PC-9 (cell line): Measurements from ENCODE around the gene HNRNPA1L2. TPM values are rescaled to one million over a fixed set of nuclear protein-coding genes. Genes with fewer than 3 reads are reported as not detected.

Experiments
- BruUV-seq: library from RNA; stranded (reverse); fragments of 400-500 nt; replicated peaks from 2 replicates; lab custom pipeline; 2021; lab: Mats Ljungman, UMichigan
- CTCF ChIA-PET: fragments of 300-600 bp; sonication (Branson Sonifier 250); formaldehyde crosslinking; loops from one replicate; lab custom pipeline; 2022; ENCODE audit warnings: antibody characterized with exemption; lab: Charles Lee
- POLR2A ChIA-PET: fragments of 300-600 bp; sonication (Branson Sonifier 250); formaldehyde crosslinking; loops from one replicate; lab custom pipeline; 2022; ENCODE audit warnings: antibody characterized with exemption; ENCODE audit not compliant: unreplicated experiment; lab: Charles Lee
- DNase-seq, 2 experiments: peaks; one replicate each; pipeline versions ENCODE4 v3.0.0 to v3.0.0-alpha.2; 2015 to 2022; ENCODE audit warnings: mixed read lengths in 1 of 2
- H2AFZ ChIP-seq: fragments of 200-600 bp; sonication (generic); 2 replicates; pipeline ENCODE4 v1.8.1; 2017; ENCODE audit warnings: antibody characterized with exemption
- H3F3A ChIP-seq: fragments of 200-600 bp; sonication (generic); 2 replicates; pipeline ENCODE4 v1.8.1; 2017; ENCODE audit warnings: antibody characterized with exemption, mild to moderate bottlenecking, low read depth; ENCODE audit not compliant: insufficient read depth
- H3K27ac ChIP-seq: fragments of 200-600 bp; sonication (generic); 2 replicates; pipeline ENCODE4 v1.6.1; 2016; ENCODE audit warnings: mixed run types
- H3K27me3 ChIP-seq: fragments of 200-600 bp; sonication (generic); 2 replicates; pipeline ENCODE4 v1.6.1; 2016; ENCODE audit warnings: low read depth, mixed run types; ENCODE audit not compliant: insufficient read depth
- H3K36me3 ChIP-seq: fragments of 200-600 bp; sonication (generic); 2 replicates; pipeline ENCODE4 v1.6.1; 2016; ENCODE audit warnings: low read depth, mixed run types
- H3K4me1 ChIP-seq: fragments of 200-600 bp; sonication (generic); replicated peaks from 2 replicates; pipeline ENCODE4 v1.6.1; 2016; ENCODE audit warnings: mixed run types; ENCODE audit not compliant: insufficient read depth
- H3K4me2 ChIP-seq: fragments of 200-600 bp; sonication (generic); 2 replicates; pipeline ENCODE4 v1.6.1; 2017; ENCODE audit warnings: mixed run types
- H3K4me3 ChIP-seq: fragments of 200-600 bp; sonication (generic); 2 replicates; pipeline ENCODE4 v1.6.1; 2016; ENCODE audit warnings: mixed run types
- H3K79me2 ChIP-seq: fragments of 200-600 bp; sonication (generic); 2 replicates; pipeline ENCODE4 v1.6.1; 2017; ENCODE audit warnings: low read depth, mixed run types
- H3K9me2 ChIP-seq: fragments of 200-600 bp; sonication (generic); 2 replicates; pipeline ENCODE4 v1.8.1; 2017; ENCODE audit warnings: mild to moderate bottlenecking; ENCODE audit not compliant: insufficient read depth
- H3K9me3 ChIP-seq: fragments of 200-600 bp; sonication (generic); 2 replicates; pipeline ENCODE4 v1.8.1; 2016; ENCODE audit warnings: low read depth; ENCODE audit not compliant: insufficient read depth
- H4K20me1 ChIP-seq: fragments of 200-600 bp; sonication (generic); 2 replicates; pipeline ENCODE4 v1.8.1; 2017; ENCODE audit not compliant: insufficient read depth
- CTCF ChIP-seq: fragments of 200-600 bp; sonication (generic); conservative IDR thresholded peaks from 2 replicates; pipeline ENCODE4 v1.6.1; 2017; ENCODE audit warnings: mixed run types, antibody characterized with exemption, mild to moderate bottlenecking, moderate library complexity
- EZH2 ChIP-seq: fragments of 200-600 bp; sonication (generic); IDR thresholded peaks from 2 replicates; pipeline ENCODE4 v1.8.0; 2017; ENCODE audit warnings: antibody characterized with exemption, low read depth
- intact Hi-C: fragments of 100-400 bp; cut with micrococcal nuclease; formaldehyde crosslinking; loops from one replicate; pipeline ENCODE4 v1.10.0; 2022; ENCODE audit not compliant: unreplicated experiment
- total RNA-seq: library from RNA; stranded (reverse); gene quantifications from 2 replicates; pipeline ENCODE4 v1.2.3, GENCODE V29; 2021

Gene HNRNPA1L2
- total RNA-seq, 1 experiment from 2014 or later, result 6.3 TPM

GRCh38 chr13:52650731-52651130 lies 8.5 kb downstream of the HNRNPA1L2 start:
- Histone ChIP-seq H3K4me2 (peak overlapping the region; percentile 100), H3K9me3 (no peaks in the 10 kb centered on the region), H3F3A (peaks cover 18% of the 10 kb centered on the region), H3K79me2 (peaks cover 51% of the 10 kb centered on the region), H3K4me1 (peaks cover 23% of the 10 kb centered on the region), H3K27me3 (no peaks in the 10 kb centered on the region), H3K36me3 (peaks cover 5% of the 10 kb centered on the region), H2AFZ (no peak overlapping the region), H3K27ac (peak overlapping the region; percentile 93; the same call in 1 of the 2 replicates), H4K20me1 (no peaks in the 10 kb centered on the region), H3K4me3 (peak overlapping the region; percentile 86), H3K9me2 (no peaks in the 10 kb centered on the region)
- DNase-seq, result no peak
- TF ChIP-seq EZH2, result no peak
- TF ChIP-seq CTCF, result no peak
- intact Hi-C loops, result loop anchor here (5.0 to 10.0 kb wide), 2 partner anchors 196 to 458 kb away; partner anchors contain the start of genes CKAP2 and VPS36
- BruUV-seq, result no TSS peak
- POLR2A ChIA-PET, result no interaction called here
- CTCF ChIA-PET, result no interaction called here

- Histone ChIP-seq H2AFZ (peak overlapping the region; percentile 88), H3K27ac (peak overlapping the region; percentile 93), H3K79me2 (peaks cover 63% of the 10 kb centered on the region), H4K20me1 (no peaks in the 10 kb centered on the region), H3K27me3 (no peaks in the 10 kb centered on the region), H3F3A (peaks cover 18% of the 10 kb centered on the region), H3K4me2 (peak overlapping the region; percentile 100), H3K4me1 (peaks cover 23% of the 10 kb centered on the region), H3K4me3 (peak overlapping the region; percentile 86), H3K9me2 (no peaks in the 10 kb centered on the region), H3K9me3 (no peaks in the 10 kb centered on the region), H3K36me3 (peaks cover 5% of the 10 kb centered on the region)
- no peak for TF ChIP-seq CTCF
- no peak for DNase-seq
- intact Hi-C loops, result loop anchor here (1.0 to 10.0 kb wide), 3 partner anchors 35 to 460 kb away; partner anchors contain the start of genes CKAP2 and VPS36
- ChIA-PET POLR2A (interaction anchor here (0.5 to 0.7 kb wide), 2 partner anchors 26 to 547 kb away, joined by 4 to 9 read pairs; no protein-coding TSS in a partner anchor), CTCF (no interaction called here)
- BruUV-seq, result TSS peak; percentile 78
Observed at GRCh38 chr13:52651897-52652195, 9.6 kb downstream of the HNRNPA1L2 start.

GRCh38 chr13:52652196-52652979 lies 10.2 kb downstream of the HNRNPA1L2 start, which contains the start of gene SUGT1:
Gene SUGT1 (plus strand): TSS chr13:52652836. CDS start chr13:52652921, 85 bp downstream.
- Histone ChIP-seq H3K4me3 (peak within 1 kb of the TSS; percentile 86), H2AFZ (peak within 1 kb of the TSS; percentile 97), H3K4me1 (peaks cover 23% of the 10 kb centered on the region), H4K20me1 (no peaks in the 10 kb centered on the region), H3K79me2 (peaks cover 68% of the 10 kb centered on the region), H3K27me3 (no peaks in the 10 kb centered on the region), H3K4me2 (peak within 1 kb of the TSS; percentile 100), H3K9me3 (no peaks in the 10 kb centered on the region), H3F3A (peaks cover 18% of the 10 kb centered on the region), H3K36me3 (peaks cover 5% of the 10 kb centered on the region), H3K9me2 (no peaks in the 10 kb centered on the region), H3K27ac (peak within 1 kb of the TSS; percentile 93)
- CTCF ChIA-PET, result interaction anchor here (1.2 kb wide), 1 partner anchor 35 kb away, joined by 4 read pairs; no protein-coding TSS in a partner anchor
- DNase-seq, result peak; percentile 94 to 97
- no TSS peak for BruUV-seq
- intact Hi-C loops, result loop anchor here (1.0 to 10.0 kb wide), 3 partner anchors 35 to 460 kb away; partner anchors contain the start of genes CKAP2 and VPS36
- POLR2A ChIA-PET, result interaction anchor here (0.5 to 1.0 kb wide), 6 partner anchors 13 to 547 kb away, joined by 3 to 20 read pairs (median 4); no protein-coding TSS in a partner anchor
- TF ChIP-seq EZH2, result no peak
- TF ChIP-seq CTCF, result no peak; the same call in 1 of the 2 replicates
